Measurements from ENCODE around the gene ANGPT4. TPM values are rescaled to one million over a fixed set of nuclear protein-coding genes. Genes with fewer than 3 reads are reported as not detected.

ANGPT4 gene
- total and polyA plus RNA-seq, 9 of the 15 experiments (the other 6 are each of a cell fraction or from before 2014, with no cell fraction given), result not detected

GRCh38 chr20:952196-952795, 36.2 kb upstream of the ANGPT4 start (continued):
- no peak for TF ChIP-seq ETS2 (tag; IDR thresholded peaks at IDR 0.05; ENCODE audit: borderline replicate concordance, poor library complexity, severe bottlenecking)
- no peak for TF ChIP-seq DNMT1 (IDR thresholded peaks at IDR 0.05)
- TF ChIP-seq, protein P1, sequence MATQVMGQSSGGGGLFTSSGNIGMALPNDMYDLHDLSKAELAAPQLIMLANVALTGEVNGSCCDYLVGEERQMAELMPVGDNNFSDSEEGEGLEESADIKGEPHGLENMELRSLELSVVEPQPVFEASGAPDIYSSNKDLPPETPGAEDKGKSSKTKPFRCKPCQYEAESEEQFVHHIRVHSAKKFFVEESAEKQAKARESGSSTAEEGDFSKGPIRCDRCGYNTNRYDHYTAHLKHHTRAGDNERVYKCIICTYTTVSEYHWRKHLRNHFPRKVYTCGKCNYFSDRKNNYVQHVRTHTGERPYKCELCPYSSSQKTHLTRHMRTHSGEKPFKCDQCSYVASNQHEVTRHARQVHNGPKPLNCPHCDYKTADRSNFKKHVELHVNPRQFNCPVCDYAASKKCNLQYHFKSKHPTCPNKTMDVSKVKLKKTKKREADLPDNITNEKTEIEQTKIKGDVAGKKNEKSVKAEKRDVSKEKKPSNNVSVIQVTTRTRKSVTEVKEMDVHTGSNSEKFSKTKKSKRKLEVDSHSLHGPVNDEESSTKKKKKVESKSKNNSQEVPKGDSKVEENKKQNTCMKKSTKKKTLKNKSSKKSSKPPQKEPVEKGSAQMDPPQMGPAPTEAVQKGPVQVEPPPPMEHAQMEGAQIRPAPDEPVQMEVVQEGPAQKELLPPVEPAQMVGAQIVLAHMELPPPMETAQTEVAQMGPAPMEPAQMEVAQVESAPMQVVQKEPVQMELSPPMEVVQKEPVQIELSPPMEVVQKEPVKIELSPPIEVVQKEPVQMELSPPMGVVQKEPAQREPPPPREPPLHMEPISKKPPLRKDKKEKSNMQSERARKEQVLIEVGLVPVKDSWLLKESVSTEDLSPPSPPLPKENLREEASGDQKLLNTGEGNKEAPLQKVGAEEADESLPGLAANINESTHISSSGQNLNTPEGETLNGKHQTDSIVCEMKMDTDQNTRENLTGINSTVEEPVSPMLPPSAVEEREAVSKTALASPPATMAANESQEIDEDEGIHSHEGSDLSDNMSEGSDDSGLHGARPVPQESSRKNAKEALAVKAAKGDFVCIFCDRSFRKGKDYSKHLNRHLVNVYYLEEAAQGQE (IDR thresholded peaks at IDR 0.05; ENCODE audit: borderline replicate concordance), result no peak
- TF ChIP-seq, protein P1 (CRISPR knock-in tag; IDR thresholded peaks at IDR 0.05; ENCODE audit: low read depth), result no peak
- TF ChIP-seq SRSF3 (IDR thresholded peaks at IDR 0.05; ENCODE audit: insufficient read depth, low read length), result no peak
- no peak for TF ChIP-seq ZNF589 (CRISPR knock-in tag; IDR thresholded peaks at IDR 0.05; ENCODE audit: low read depth)
- TF ChIP-seq CBFB (CRISPR knock-in tag; IDR thresholded peaks at IDR 0.05), result no peak
- TF ChIP-seq ZNF24 (IDR thresholded peaks at IDR 0.05), result no peak
- TF ChIP-seq CBFA2T2 (conservative IDR thresholded peaks at IDR 0.05), result no peak
- TF ChIP-seq RUNX1 (IDR thresholded peaks at IDR 0.05; ENCODE audit: low read depth), result no peak
- TF ChIP-seq ZFX (CRISPR knock-in tag; IDR thresholded peaks at IDR 0.05), result no peak
- TF ChIP-seq RBFOX2 (IDR thresholded peaks at IDR 0.05; ENCODE audit: low read depth, low read length), result no peak

All from K562 (cell line).